GM21786 (cell line): ENCODE measurements around the gene GLS.
"Not testable (repeated sequence)": the region's sequence is repeated elsewhere in the genome, so short reads cannot be mapped to it uniquely, and the experiment has no call there.

Experiments used
- ATAC-seq: cut with Tn5 transposase; IDR thresholded peaks from one replicate; pipeline ENCODE4 v1.9.1; 2021; ENCODE audit not compliant: unreplicated experiment

GLS gene

DNA sequence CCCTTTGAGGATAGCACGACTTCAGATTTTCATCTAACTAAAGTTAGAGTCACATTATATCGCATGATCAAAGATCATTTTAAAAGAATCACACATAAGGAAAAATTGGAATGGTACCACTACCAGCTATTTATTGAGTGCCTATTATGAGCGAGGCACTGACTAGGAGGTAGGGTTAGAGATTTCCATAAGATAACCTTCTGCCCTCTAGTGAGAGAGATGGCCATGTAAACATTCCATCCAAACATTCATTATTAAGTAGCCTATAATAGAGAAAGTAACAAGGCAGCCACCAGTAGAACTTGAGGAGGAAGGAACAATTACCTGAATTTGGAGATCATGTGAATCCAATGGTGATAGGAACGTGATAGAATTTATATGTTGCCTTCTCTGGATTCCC lies 25.4 kb upstream of the GLS start:
- ATAC-seq = no peak

DNA sequence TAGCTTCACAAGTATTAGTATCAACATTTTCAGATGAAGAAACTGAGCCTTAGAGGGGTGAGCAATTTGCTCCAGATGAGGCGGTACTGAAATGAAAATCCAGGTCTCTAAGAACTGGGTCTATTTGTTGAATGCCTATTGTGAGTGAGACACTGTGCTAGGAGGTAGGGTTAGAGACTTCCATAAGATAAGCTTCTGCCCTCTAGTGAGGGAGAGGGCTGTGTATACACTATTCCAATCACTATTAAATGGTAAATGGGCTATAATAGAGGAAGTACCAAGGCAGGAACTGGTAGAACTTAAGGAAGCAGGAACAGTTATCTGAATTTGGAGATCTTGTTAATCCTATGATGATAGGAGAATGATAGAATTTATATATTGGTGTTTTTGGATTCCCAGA lies 23.6 kb upstream of the GLS start:
- ATAC-seq = no peak

DNA sequence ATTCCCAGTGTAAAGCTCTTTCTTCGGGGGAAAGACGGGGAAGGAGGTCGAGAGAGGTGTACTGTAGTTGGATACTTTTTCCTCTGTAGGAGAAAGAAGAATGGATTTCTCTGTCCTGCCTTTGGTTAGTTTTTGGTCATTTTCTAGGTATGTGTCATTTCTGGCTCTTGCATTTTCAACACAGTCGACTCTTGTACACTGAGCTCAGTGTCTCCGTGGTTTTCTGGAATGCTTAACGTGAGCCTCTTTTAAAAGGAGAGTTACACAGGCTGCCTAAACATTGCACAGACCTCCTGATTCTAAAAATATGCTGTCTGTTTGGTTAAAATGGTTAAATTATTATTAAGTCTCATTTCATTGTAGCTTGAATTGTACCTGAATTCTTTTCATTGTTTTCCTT lies 21.8 kb upstream of the GLS start:
- ATAC-seq = no peak

DNA sequence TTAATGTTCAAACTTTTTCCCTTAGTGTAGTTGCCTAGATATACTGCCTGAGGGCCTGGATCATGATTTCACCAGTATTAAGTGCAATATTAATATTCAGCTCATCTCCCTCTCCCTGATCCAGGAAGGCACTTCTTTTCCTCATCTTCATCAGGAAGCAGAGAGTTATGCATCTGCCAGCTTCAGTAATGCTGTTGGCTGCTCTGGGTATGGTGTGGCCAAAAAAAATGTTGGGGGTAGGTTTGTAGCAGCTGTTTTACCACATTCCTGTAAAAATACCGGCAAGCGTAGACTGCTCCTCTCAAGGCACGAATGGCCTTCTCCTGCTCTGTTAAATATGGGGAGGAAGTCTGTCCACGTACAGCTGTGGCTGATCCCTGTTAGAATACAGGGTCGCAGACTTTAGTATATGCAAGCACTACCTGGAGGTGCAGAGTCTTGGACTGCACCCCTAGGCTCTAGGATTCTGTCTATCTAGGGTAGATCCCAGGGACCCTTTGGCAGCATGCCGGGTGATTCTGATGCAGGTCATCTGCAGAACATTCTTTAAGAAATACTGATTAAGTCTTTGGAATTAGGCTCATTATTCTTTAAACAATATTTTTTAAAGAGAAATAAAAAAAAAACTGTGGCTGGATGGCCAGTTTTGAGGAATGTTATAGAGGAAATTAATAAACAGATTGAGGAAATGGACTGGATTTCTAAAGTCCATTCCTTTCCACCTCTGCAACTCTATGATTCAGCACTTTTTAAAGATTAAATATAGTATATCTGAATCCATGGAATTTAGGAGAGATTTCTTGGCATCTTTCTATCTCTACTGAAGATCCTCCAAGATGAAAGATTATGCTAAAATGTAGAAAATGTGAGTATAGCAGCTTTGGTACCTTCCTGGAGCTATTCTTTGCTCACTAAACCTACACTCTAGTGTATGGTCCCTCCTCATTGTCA lies 21.0 kb upstream of the GLS start:
- no peak for ATAC-seq

DNA sequence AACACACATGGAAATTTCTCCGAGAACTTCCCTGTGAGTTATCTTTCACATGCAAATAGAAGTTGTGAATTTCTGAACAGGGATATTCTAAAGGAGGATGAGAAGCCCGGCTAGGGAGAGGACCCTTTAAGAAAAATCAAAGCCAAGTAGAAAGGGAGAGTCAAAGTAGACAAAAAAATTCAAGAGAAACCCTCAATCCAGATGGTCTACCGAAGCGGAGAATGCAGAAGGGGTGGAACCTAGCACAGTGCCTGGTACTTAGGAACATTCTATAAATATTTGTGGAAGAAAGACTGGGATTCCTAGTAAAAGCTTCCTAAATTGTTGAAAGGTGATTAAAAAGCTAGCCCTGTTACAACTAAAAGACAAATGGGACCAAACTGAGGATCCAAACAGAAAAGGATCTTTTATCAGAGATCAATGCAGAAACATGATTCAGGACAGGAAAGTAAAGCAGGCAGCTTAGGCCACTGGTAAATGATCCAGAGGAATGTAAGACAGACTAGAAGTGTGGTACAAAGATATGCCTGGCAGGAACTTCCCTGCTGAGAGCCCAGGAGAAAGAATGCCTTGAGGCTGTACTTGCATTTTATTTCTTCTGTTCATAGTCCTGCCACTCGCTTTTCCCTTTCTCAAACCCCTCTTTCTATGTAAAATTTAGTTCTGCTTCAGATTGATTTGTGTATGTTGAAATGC lies 19.5 kb upstream of the GLS start:
- no peak for ATAC-seq

DNA sequence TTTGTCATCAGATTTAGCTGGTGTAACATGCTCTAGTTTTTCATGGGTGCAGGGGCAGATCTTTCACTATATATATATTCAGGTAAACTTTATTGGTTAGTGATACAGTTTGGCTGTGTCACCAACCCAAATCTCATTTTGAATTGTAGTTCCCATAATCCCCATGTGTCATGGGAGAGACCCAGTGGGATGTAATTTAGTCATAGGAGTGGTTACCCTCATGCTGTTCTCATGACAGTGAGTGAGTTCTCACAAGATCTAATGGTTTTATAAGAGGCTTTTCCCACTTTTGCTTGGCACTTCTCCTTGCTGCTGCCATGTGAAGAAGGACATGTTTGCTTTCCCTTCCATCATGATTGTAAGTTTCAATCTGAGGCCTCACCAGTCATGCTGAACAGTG lies 18.5 kb upstream of the GLS start:
- ATAC-seq = not testable (repeated sequence)

DNA sequence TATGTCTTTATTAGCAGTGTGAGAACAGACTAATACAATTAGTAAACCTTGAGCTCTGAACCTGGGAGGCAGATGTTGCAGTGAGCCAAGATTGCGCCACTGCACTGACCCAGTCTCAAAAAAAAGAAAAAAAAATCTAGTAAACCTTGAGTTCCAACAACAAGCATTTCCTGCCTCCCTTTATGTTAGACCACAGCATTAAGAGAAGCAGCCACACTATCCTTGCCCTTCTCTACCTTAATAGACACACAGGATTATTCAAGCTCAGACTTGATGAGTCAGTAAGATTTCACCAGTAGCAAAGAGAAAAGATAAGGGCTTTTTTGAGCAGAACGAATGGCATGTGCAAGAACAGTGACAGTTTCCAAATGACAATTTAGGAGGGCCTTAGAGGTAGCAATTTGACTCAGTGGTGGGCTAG lies 18.0 kb upstream of the GLS start:
- no peak for ATAC-seq

DNA sequence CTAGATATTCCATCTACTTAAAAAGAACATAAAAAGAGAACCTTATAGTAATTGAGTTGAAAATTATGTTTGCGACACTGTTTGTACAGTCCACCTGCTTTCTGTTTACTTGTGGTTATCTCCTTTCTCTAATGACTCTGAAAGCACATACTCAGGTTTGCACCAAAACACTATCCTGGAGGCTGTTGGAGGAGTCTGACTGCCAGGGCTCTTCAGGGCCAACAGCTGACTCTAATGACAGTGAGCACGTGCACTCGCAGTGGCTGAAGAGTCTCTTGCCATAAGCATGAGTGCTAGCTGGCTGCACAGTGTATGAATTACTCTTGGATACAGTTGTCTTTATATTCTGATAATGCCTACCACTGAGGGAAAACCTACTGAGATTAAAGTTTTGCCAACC lies 16.7 kb upstream of the GLS start:
- ATAC-seq = no peak

DNA sequence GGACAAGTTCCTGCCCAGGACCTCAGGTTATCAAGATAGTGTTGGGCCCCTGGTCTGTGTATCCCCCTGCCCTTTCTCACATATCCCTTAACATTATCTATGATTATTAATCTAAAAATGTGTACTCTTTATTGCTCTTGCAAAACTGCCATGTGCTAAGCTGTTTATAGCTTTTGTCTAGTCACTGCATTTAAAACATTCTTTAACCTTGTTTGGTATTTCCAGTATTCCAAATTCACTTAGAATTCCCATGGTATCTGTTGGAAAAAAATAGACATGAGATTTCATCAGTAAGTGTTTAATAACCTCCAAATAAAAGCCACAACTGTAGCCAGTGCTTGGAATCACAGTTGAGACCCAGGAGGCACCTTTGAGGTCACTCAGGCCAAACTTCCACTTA lies 16.2 kb upstream of the GLS start:
- ATAC-seq = no peak

DNA sequence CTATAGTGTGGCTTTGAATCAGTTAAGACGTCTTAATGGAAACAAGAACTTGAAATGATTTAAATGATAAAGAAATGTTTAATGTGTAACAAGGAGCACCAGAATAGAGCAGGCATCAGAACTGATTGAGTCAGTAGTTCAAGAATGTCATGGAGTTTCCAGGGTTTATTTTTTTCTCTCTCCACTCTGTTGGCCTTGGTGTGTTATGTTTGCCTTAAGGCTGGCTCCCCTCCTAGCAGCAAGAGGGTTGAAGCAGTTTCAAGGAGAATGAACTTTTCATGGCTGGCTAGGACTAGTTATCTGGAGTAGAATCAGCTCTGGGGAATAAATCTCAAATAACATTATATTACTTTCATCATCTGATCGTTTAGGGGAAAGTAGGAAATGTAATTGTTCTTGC lies 13.4 kb upstream of the GLS start:
- ATAC-seq = no peak

DNA sequence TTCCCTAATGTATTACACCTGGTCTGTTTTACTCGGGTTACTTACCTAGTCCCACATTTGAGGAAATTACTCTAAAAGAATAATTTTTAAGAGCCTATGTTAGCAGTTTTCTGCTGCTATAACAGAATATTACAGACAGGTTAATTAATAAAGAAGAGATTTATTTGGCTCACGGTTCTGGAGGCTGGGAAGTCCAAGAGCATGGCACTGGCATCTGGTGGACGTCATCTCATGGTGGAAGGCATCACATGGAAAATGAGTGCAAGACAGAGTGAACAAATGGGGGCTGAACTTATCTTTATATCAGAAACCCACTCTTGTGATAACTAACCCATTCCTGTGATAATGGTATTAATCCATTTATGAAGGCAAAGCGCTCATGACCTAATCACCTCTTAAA lies 12.8 kb upstream of the GLS start:
- no peak for ATAC-seq

DNA sequence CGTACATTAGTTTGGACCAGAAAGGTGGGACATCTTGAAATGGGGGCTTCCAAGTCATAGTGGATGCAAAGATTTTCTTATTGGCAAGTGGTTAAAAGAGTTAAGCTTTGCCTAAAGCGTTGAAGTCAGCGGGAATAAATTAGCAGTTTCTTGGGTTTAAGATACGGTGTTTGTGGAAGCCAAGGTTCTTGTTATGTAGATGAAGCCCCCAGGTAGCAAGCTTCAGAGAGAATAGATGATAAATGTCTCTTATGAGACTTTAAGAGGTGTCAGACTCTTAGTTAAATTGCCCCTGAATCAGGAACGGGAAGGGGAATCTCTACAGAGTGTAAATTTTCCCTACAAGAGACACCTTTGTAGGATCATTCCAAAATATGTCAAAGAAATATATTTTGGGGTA lies 10.9 kb upstream of the GLS start:
- ATAC-seq = no peak

DNA sequence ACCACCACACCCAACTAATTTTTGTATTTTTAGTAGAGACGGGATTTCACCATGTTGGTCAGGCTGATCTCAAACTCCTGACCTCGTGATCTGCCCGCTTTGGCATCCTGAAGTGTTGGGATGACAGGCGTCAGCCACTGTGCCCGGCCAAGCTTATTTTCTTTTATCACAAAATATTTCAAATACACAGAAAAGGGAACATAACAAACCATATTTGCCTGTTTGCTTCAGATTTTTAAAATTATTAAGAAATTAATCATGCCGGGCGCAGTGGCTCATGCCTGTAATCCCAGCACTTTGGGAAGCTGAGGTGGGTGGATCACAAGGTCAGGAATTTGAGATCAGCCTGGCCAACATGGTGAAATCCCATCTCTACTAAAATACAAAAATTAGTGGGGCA lies 7.2 kb upstream of the GLS start:
- not testable (repeated sequence) for ATAC-seq

DNA sequence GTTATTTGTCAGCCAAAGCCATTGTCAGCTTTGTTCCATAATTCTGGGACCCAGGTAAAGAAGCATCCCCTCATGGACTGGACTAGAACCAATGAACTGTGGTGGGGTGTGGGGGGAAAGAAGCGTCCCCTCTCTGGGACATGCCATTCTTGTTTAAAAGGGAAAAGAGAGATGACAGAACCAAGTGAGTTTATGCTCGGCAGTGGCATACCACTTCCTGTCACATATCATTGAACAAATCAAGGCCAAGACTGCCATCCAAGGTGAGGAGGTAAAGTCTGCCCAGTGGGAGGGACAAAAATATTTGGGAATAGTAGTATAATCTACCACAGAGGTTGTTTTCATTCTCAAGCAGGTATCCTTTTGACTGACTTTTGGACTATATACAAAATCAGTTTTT lies 4.7 kb upstream of the GLS start:
- no peak for ATAC-seq

DNA sequence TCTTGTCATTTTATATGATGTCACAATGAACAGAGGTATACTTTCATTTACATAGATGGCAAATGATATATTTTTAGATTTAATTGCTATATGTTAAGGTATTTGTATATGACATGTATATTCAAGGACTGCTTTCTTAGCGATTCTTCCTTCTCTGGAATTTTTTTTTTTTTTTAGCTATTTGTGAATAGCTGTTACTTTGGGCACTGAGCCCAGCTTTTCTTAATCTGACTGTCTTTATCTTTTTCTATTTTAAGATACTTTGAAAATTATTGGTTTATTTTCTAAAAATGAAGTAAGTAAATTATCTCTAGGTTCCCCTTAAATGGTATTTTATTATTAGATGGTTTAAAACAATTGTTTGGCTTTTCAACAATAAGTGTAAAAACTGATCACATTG lies 4.0 kb upstream of the GLS start:
- no peak for ATAC-seq

DNA sequence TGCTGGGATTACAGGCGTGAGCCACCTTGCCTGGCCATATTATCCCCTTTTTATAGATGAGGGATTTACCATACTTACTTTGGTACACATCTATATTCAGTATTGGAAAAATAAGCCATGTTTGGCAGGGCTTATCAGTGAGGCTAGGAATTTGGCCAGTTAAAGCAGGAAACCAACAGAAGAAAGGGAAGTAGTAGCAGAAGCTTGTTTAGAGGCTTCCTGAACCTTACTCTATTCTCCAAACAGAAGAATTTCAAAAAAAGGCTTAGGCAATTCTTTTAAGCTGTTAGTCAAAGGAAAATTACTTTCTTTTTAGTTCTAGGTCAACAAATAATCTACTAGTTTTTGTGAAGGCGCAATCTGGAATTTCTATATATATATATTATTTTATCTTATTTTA lies 3.2 kb upstream of the GLS start:
- no peak for ATAC-seq

DNA sequence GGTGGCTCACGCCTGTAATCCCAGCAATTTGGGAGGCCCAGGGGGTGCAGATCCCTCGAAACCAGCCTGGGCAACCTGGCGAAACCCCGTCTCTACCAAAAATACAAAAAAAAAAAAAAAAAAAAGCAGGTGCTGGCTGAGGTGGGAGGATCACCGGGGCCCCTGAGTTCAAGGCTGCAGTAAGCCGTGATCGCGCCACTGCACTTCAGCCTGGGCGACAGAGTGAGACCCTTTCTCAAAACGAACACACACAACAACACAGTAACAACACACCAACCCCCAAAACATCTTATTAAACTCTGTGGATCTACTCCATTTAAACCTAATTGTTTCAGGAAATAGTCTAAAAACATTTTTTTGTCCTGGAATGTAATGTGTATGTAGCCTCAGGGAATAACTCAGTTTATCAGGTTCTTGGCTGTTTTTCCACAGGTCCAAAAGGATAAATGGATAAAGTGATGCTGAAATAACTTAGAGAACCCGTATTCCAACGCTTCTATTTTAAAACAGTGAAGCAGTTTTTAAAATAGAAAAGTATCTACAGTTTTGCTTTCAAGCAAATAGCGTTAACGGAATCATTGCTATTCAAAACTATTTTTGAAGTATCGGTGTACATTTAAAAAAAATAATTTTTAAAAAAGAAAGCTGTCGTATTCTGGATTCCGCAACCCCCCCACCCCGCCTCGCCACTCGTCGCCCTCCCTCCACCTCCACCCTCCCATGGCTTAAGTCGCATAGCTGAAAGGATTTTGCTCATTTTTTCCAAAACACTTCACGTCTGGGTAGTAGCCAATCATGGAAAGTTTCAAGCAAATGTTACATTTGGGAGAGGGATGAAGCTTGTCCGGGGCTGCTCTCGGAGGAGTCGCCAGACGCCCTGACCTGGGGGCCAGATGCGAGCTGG lies 895 bp upstream of the GLS start:
- ATAC-seq = no peak

DNA sequence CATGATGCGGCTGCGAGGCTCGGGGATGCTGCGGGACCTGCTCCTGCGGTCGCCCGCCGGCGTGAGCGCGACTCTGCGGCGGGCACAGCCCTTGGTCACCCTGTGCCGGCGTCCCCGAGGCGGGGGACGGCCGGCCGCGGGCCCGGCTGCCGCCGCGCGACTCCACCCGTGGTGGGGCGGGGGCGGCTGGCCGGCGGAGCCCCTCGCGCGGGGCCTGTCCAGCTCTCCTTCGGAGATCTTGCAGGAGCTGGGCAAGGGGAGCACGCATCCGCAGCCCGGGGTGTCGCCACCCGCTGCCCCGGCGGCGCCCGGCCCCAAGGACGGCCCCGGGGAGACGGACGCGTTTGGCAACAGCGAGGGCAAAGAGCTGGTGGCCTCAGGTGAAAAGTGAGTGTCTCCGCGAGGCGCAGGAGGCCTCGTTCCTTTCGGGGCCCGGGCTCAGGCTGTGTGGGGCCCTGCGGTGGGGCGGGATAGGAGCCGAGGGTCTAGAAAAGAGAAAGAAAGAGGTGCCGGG lies 520 bp downstream of the GLS start:
- no peak for ATAC-seq

DNA sequence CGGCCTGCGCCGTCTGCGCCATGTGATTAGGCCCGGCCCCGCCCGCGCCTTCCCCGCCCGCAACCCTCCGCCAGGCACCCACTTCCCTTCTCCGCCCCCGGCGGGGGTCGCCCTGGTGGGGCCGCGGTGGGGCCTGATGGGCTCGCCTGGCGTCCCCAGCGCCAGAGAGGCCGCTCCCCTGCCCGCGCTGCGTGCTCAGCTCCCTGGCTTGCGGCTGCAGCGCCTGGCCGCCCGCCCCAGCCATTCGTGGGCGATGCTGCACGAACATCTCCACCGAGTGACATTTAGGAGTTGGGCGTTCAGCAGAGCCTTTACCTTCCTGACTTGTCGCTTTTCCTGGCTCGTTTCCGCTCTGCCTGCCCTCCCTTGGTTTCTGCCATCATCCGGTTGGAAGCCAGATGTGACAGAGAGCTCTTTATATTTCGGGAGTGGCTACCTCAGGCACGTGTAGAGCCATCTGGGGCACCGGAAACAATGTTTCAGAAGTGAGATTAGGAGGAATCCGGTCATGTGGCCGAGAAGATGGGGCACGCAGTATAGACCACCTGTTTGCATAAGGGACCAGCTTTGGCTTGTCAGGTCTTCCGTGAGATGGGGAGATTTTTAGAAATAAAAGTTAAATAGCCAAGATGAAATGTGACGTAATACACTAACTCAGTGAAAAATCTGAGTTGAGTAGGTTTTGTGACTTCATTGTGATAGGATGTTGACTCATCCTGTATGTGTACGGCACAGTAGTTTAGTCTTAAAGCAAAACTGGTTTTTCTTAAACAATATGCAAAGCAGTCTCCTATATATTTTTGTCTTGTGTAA lies 1.2 kb downstream of the GLS start:
- ATAC-seq = peak; percentile 55

DNA sequence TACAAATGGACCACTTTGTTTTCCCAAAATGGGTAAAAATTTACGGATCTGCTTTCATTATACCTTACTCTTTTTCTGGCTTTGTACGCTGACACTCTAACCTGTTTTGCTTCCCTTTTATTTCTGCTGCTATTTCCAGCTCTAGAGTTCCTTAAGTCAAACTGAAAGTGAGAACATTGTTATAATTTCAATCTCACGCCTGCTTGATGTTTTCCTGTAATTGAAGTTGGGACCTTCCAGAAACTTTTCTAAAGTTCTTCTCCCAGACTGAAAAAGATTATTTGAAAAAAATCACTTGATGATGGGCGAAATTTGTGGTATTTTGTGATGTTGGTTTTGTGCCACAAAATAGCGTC lies 1.8 kb downstream of the GLS start:
- peak; percentile 2 for ATAC-seq
